ENCODE measurements around the gene CARM1. TPM values are rescaled to one million over a fixed set of nuclear protein-coding genes. Genes with fewer than 3 reads are reported as not detected.
A peak's percentile ranks its signal among the peaks of the same experiment; 100 is the strongest.

The CARM1 gene
- total and polyA plus RNA-seq, 2 of the 13 experiments (the other 11 are each of a cell fraction or from before 2014, with no cell fraction given): 27.6 to 55.8 TPM

DNA sequence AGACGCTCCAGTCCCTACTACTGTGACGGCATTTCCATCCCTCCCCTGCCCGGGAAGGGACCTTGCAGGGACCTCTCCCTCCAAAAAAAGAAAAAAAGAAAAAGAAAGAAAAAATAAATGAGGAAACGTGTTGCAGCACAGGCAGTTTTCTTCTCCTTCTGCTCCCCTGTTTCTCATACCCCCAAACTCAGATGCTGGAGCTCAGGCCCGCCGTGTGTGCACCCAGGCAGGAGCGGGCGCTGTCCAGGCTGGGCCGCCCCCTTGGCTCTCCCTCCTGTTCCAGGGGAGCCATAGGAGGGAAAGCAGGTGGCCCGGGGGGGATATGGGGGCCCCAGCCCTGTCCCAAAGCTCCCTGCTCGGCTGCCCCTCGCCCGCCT is 51.3 kb downstream of the CARM1 start:
- TF ChIP-seq GPBP1L1 (CRISPR knock-in tag; IDR thresholded peaks at IDR 0.05) (no peak), RBM22 (optimal IDR thresholded peaks at IDR 0.05; ENCODE audit: low read length) (peak; percentile 23), DRAP1 (CRISPR knock-in tag; IDR thresholded peaks at IDR 0.05) (no peak), ZNF780A (CRISPR knock-in tag; IDR thresholded peaks at IDR 0.05) (no peak)
- no TSS peak for BruUV-seq (replicated peaks)
- in situ Hi-C loops (cut with HindIII; ENCODE audit: extremely low pct_ligation_motif_present, low pct_unique_long_range_greater_than_20kb) (no loop called here), intact Hi-C loops (cut with micrococcal nuclease; ENCODE audit: unreplicated experiment) (loop anchor here (10.0 kb wide), 1 partner anchor 48 kb away; the partner anchor contains the start of gene CARM1)
- Histone ChIP-seq H3K4me2 (ENCODE audit: low read depth, low read length) (no peak overlapping the region), H3K9ac (ENCODE audit: insufficient read depth, low read depth, low read length) (no peak overlapping the region), H3K4me3 (replicated peaks in 1 of 3; ENCODE audit: insufficient read depth in 1 of 3, low read depth in 2 of 3, low read length in 3 of 3) (no peak overlapping the region), H2AFZ (ENCODE audit: low read length) (no peak overlapping the region), H3K36me3 (replicated peaks in 1 of 2; ENCODE audit: control insufficient read depth in 1 of 2, insufficient read depth in 2 of 2, low read length in 2 of 2) (peaks cover 30 to 40% of the 10 kb centered on the region in 2 experiments; a peak in 4 of 5 replicates), H3K27ac (ENCODE audit: extremely low read length, insufficient read depth, low read length) (no peak overlapping the region), H3K27me3 (ENCODE audit: control insufficient read depth in 1 of 2, insufficient read depth in 2 of 2, low read length in 2 of 2) (no peaks in the 10 kb centered on the region), H3K79me2 (ENCODE audit: insufficient read depth, low read length) (peaks cover 3% of the 10 kb centered on the region), H3K9me3 (ENCODE audit: low read length) (no peaks in the 10 kb centered on the region), H3K4me1 (ENCODE audit: insufficient read depth, low read length) (peaks cover 8% of the 10 kb centered on the region), H4K20me1 (ENCODE audit: insufficient read depth, low read length) (no peaks in the 10 kb centered on the region)
- CTCF ChIA-PET (ENCODE audit: low intra/inter-chr PET ratio, low total read pairs): no interaction called here
- no peak for DNase-seq (ENCODE audit: low spot score)
- no peak for ATAC-seq
- WGBS (ENCODE audit: low lambda C conversion rate): 90% methylated on average over 13 of the region's 13 CpGs
- no peak for FAIRE-seq
- POLR2A ChIA-PET: no interaction called here

DNA sequence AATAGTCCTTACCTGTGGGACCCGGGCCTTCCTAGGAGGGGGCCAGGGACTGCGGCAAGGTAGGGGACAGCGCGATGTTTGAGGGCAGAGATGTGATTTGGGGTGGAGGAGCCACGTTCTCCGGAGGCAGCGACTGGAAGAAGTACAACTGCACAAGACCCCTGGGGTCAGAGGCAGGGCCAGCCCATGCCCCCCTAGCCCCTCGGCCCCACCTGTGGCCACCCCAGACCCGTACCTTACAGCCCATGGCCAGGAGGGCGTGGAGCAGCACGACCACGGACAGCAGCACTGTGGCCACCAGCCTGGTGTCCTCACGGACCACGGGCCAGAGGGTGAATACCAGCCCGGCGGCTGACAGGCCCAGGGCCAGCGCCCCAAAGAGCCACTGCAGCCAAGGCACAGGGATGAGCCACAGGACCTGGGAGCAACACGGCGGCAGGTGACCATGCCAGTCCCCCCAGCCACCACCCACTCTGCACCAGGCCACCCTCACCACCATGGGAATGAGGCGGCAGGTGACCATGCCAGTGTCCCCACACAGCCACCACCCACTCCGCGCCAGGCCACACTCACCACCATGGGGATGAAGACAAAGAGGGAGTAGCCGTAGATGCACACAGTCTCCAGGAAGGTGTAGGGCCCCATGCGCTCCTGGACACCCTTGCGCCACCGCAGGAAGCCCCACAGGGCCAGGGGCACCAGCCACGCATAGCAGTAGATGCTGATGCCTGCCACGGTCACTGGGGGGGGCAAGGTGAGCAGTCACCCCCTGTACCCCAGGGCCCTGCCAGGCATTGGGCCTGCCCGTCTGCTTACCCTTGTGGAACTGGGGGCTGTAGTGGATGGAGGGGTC is 52.1 kb downstream of the CARM1 start:
- DNase-seq (ENCODE audit: low spot score) (no peak), ATAC-seq (no peak), FAIRE-seq (no peak)
- in situ Hi-C loops (cut with HindIII; ENCODE audit: extremely low pct_ligation_motif_present, low pct_unique_long_range_greater_than_20kb) (no loop called here), intact Hi-C loops (cut with micrococcal nuclease; ENCODE audit: unreplicated experiment) (loop anchor here (10.0 kb wide), 1 partner anchor 49 kb away; the partner anchor contains the start of gene CARM1)
- Histone ChIP-seq H3K79me2 (ENCODE audit: insufficient read depth, low read length) (peaks cover 10% of the 10 kb centered on the region), H3K36me3 (replicated peaks in 1 of 2; ENCODE audit: control insufficient read depth in 1 of 2, insufficient read depth in 2 of 2, low read length in 2 of 2) (peaks cover 29 to 39% of the 10 kb centered on the region in 2 experiments; a peak in 4 of 5 replicates), H2AFZ (ENCODE audit: low read length) (no peak overlapping the region), H3K4me2 (ENCODE audit: low read depth, low read length) (no peak overlapping the region), H3K4me3 (replicated peaks in 1 of 3; ENCODE audit: insufficient read depth in 1 of 3, low read depth in 2 of 3, low read length in 3 of 3) (no peak overlapping the region), H3K27me3 (ENCODE audit: control insufficient read depth in 1 of 2, insufficient read depth in 2 of 2, low read length in 2 of 2) (no peaks in the 10 kb centered on the region; a peak in 1 of 5 replicates), H4K20me1 (ENCODE audit: insufficient read depth, low read length) (no peaks in the 10 kb centered on the region), H3K9ac (ENCODE audit: insufficient read depth, low read depth, low read length) (no peak overlapping the region), H3K27ac (ENCODE audit: extremely low read length, insufficient read depth, low read length) (no peak overlapping the region), H3K4me1 (ENCODE audit: insufficient read depth, low read length) (peaks cover 9% of the 10 kb centered on the region), H3K9me3 (ENCODE audit: low read length) (no peaks in the 10 kb centered on the region)
- BruUV-seq (replicated peaks): no TSS peak
- 96% methylated on average over 19 of the region's 29 CpGs for whole genome bisulfite sequencing (ENCODE audit: low lambda C conversion rate)
- CTCF ChIA-PET (ENCODE audit: low intra/inter-chr PET ratio, low total read pairs): no interaction called here
- POLR2A ChIA-PET: no interaction called here
- TF ChIP-seq FOXC1 (CRISPR knock-in tag; IDR thresholded peaks at IDR 0.05; ENCODE audit: borderline replicate concordance) (no peak), ADNP (CRISPR knock-in tag; IDR thresholded peaks at IDR 0.05) (no peak), MAX (IDR thresholded peaks at IDR 0.05) (no peak), SMARCC2 (IDR thresholded peaks at IDR 0.05) (no peak), PREB (CRISPR knock-in tag; IDR thresholded peaks at IDR 0.05) (no peak), BORCS8-MEF2B (CRISPR knock-in tag; IDR thresholded peaks at IDR 0.05) (no peak), POLR2A (IDR thresholded peaks at IDR 0.05; ENCODE audit: insufficient read depth in 1 of 2, low read depth in 2 of 2, low read length in 2 of 2) (peak in 1 of 2 experiments; percentile 37; a peak in 2 of 4 replicates), JUNB (CRISPR knock-in tag; IDR thresholded peaks at IDR 0.05; ENCODE audit: borderline replicate concordance) (0 out of 2 replicates have a peak, but pooled peaks have one; percentile 17), AGO2 (optimal IDR thresholded peaks at IDR 0.05; ENCODE audit: low read depth, low read length) (peak; percentile 92)
- TF ChIP-seq, protein P1, sequence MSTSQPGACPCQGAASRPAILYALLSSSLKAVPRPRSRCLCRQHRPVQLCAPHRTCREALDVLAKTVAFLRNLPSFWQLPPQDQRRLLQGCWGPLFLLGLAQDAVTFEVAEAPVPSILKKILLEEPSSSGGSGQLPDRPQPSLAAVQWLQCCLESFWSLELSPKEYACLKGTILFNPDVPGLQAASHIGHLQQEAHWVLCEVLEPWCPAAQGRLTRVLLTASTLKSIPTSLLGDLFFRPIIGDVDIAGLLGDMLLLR (CRISPR knock-in tag; IDR thresholded peaks at IDR 0.05): no peak
